ENCODE data around the gene BCL2. TPM values are rescaled to one million over a fixed set of nuclear protein-coding genes. Genes with fewer than 3 reads are reported as not detected.

The BCL2 gene
- total RNA-seq, 1 donor from 2014 or later, result 145 TPM

GRCh38 chr18:63207835-63208234 is 111.7 kb downstream of the BCL2 start:
- ChIA-PET CTCF (interaction anchor here (0.5 to 1.5 kb wide), 2 partner anchors 110 to 114 kb away, joined by 3 read pairs; no protein-coding TSS in a partner anchor), POLR2A (interaction anchor here (0.5 to 1.8 kb wide), 8 partner anchors 11 to 114 kb away, joined by 3 to 8 read pairs (median 4); partner anchors contain the start of gene BCL2)
- Mint-ChIP-seq H3K36me3 (ENCODE audit: low read depth) (peaks cover 42% of the 10 kb centered on the region), H3K9me3 (no peaks in the 10 kb centered on the region), H3K4me1 (peaks cover 84% of the 10 kb centered on the region), H3K27me3 (no peaks in the 10 kb centered on the region), H3K27ac (peak overlapping the region; percentile 82), H3K4me3 (peak overlapping the region; percentile 6)
- intact Hi-C loops (cut with micrococcal nuclease), result loop anchor here (1.0 to 2.0 kb wide), 4 partner anchors 11 to 105 kb away; no protein-coding TSS in a partner anchor
- DNase-seq (no peak), ATAC-seq (ENCODE audit: low read depth) (no peak)
- no peak for TF ChIP-seq CTCF (IDR thresholded peaks at IDR 0.05)

DNA sequence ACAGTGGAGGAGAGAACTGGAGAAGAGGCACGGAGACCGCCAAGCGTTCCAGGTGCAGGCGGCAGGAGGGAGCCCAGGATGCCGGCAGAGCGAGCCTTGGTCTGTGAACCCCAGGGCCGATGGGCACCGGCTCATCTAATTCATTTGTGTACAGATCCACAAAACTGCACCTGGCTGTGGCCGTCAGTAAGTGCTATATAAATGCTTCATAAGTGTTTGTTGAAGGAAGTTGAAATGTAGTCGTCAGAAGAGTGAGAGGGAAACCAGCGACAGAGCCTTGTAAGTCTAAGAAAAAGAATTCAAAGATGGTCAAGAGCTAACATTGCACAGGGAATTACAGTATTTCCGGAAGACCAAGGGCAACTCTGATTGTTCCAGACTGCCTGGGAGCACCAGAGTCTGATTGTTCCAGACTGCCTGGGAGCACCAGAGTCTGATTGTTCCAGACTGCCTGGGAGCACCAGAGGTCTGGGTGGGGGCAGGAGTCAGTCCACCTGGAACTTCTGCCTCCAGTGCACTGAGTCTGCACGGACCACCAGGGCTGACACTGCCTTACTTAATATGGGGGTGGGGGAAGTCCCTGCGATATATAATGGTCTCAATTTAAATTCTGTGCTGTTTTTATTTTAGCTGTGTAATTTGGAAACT is 112.3 kb downstream of the BCL2 start:
- ChIA-PET CTCF (interaction anchor here (0.5 to 1.5 kb wide), 2 partner anchors 111 to 115 kb away, joined by 3 read pairs; no protein-coding TSS in a partner anchor), POLR2A (interaction anchor here (0.5 to 1.8 kb wide), 8 partner anchors 10 to 112 kb away, joined by 3 to 8 read pairs (median 4); partner anchors contain the start of gene BCL2)
- Mint-ChIP-seq H3K9me3 (no peaks in the 10 kb centered on the region), H3K27ac (peak overlapping the region; percentile 82), H3K4me1 (peaks cover 80% of the 10 kb centered on the region), H3K27me3 (no peaks in the 10 kb centered on the region), H3K36me3 (ENCODE audit: low read depth) (peaks cover 38% of the 10 kb centered on the region), H3K4me3 (peak overlapping the region; percentile 67)
- ATAC-seq (ENCODE audit: low read depth) (peak; percentile 60), DNase-seq (no peak)
- intact Hi-C loops (cut with micrococcal nuclease), result loop anchor here (1.0 to 2.0 kb wide), 4 partner anchors 10 to 106 kb away; no protein-coding TSS in a partner anchor
- no peak for TF ChIP-seq CTCF (IDR thresholded peaks at IDR 0.05)

GRCh38 chr18:63206433-63207142 is 113.0 kb downstream of the BCL2 start:
- TF ChIP-seq CTCF (IDR thresholded peaks at IDR 0.05), result no peak
- Mint-ChIP-seq H3K4me3 (peak overlapping the region; percentile 67), H3K36me3 (ENCODE audit: low read depth) (peaks cover 36% of the 10 kb centered on the region), H3K27me3 (no peaks in the 10 kb centered on the region), H3K27ac (peak overlapping the region; percentile 82), H3K9me3 (no peaks in the 10 kb centered on the region), H3K4me1 (peaks cover 79% of the 10 kb centered on the region)
- DNase-seq (no peak), ATAC-seq (ENCODE audit: low read depth) (no peak)
- intact Hi-C loops (cut with micrococcal nuclease), result loop anchor here (1.0 to 2.0 kb wide), 4 partner anchors 9 to 106 kb away; no protein-coding TSS in a partner anchor
- POLR2A ChIA-PET, result interaction anchor here (0.7 to 1.8 kb wide), 6 partner anchors 10 to 113 kb away, joined by 3 to 8 read pairs (median 4); partner anchors contain the start of gene BCL2
- CTCF ChIA-PET, result interaction anchor here (1.5 kb wide), 2 partner anchors 111 to 112 kb away, joined by 3 to 4 read pairs; no protein-coding TSS in a partner anchor

DNA sequence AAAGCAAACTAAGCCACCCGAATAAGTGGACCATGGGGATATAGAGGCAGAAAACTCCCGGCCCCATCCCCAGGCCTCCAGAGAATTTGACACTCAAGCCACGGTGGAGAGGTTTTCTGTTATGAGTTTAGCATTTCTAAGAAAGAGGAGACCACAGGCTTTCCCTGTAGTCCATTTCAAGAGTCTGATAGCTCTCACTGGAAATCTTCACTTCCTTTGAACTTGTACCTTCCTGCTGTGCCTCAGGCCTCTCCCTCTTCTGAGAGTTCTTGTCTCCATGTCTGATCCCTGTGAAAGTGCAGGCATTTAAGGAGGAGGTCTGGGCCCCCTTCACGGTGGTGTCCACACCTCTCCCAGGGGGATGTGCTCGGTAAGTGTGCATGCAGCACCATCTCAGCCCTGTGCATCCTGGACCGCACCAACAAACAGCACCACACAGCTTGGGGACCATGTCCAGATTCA is 113.7 kb downstream of the BCL2 start:
- no peak for DNase-seq
- ChIA-PET POLR2A (interaction anchor here (0.7 kb wide), 1 partner anchor 67 kb away, joined by 4 read pairs; no protein-coding TSS in a partner anchor), CTCF (interaction anchor here (1.5 kb wide), 1 partner anchor 112 kb away, joined by 4 read pairs; no protein-coding TSS in a partner anchor)
- peak overlapping the region; percentile 13 for H3K27ac Mint-ChIP-seq
- no peaks in the 10 kb centered on the region for H3K9me3 Mint-ChIP-seq
- intact Hi-C loops (cut with micrococcal nuclease), result loop anchor here (2.0 kb wide), 2 partner anchors 13 to 107 kb away; no protein-coding TSS in a partner anchor
- no peak for ATAC-seq (ENCODE audit: low read depth)
- H3K4me3 Mint-ChIP-seq, result no peak overlapping the region
- H3K4me1 Mint-ChIP-seq, result peaks cover 72% of the 10 kb centered on the region
- TF ChIP-seq CTCF (IDR thresholded peaks at IDR 0.05), result no peak
- no peaks in the 10 kb centered on the region for H3K27me3 Mint-ChIP-seq
- peaks cover 32% of the 10 kb centered on the region for H3K36me3 Mint-ChIP-seq (ENCODE audit: low read depth)
